GM19025 (cell line): Measurements from ENCODE around the gene CCNYL1.
"Not testable (repeated sequence)": the region's sequence is repeated elsewhere in the genome, so short reads cannot be mapped to it uniquely, and the experiment has no call there.

Experiments used
- ATAC-seq: cut with Tn5 transposase; IDR thresholded peaks from one replicate; pipeline ENCODE4 v1.9.1; 2021; ENCODE audit warnings: mild to moderate bottlenecking, low read depth, moderate library complexity; ENCODE audit not compliant: unreplicated experiment

Gene CCNYL1

DNA sequence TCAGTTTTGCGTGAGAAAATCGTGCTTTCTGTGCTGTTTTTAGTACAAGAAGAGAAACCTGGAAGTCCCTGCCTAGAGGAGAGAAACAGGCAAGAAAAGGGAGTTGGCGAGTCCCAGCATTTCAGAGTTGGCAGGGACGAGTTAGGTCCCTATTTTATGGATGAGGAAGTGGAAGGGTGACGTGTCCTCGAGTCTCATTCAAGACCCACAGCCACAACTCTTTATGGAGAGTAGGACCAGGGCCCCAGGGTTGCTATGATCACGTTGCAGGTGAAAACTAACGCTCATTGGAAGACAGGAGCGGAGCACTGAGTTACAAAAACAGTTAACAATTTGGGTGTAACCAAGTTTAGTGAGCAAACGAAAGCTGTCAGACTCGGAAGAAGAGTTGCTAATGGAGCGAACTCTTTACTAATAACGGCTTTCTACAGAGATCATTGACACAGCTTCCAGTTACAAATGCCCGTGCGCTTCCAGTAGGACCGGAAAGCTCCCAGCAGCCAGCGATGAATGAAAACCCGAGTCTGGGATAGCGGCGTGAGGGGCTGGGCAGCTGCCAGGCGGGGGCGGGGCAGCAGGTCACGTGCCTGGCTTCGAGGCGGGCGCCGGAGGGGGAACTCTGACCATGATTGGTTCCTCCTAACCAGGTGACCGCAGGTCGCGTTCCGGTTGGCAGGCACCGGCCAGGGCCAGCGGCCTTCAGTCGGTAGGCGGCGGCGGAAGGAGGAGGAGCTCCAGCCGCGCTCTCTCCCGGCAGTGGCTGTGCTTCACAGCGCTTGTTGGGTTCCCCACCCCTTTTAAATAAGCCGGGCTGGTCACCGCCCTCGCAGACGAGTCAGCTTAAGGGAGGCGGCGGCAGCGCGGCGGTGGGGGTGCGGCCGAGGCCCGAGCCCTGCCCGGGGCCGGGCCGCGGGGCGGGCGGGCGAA, at the start of gene CCNYL1:
TSS of gene CCNYL1 (plus strand) at position 827 of the 927 bp plus-strand sequence. CDS start 257 bp downstream, outside the sequence.
- peak; percentile 96 for ATAC-seq

DNA sequence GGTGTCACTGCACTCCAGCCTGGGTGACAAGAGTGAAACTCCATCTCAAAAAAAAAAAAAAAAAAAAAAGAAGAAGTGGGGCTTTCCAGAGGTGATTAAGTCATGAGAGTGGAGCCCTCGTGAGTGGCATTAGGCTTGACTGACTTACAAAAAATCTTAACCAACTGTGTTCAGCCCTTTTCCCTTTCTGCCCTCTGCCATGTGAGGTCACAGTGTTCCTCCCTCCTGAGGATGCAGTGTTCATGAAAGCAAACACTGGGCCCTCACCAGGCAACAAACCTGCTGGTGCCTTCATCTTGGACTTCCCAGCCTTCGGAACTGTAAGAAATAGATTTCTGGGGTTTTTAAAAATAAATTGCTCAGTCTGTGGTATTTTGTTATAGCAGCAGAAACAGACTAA, 49.2 kb upstream of the CCNYL1 start:
- peak; percentile 96 for ATAC-seq

DNA sequence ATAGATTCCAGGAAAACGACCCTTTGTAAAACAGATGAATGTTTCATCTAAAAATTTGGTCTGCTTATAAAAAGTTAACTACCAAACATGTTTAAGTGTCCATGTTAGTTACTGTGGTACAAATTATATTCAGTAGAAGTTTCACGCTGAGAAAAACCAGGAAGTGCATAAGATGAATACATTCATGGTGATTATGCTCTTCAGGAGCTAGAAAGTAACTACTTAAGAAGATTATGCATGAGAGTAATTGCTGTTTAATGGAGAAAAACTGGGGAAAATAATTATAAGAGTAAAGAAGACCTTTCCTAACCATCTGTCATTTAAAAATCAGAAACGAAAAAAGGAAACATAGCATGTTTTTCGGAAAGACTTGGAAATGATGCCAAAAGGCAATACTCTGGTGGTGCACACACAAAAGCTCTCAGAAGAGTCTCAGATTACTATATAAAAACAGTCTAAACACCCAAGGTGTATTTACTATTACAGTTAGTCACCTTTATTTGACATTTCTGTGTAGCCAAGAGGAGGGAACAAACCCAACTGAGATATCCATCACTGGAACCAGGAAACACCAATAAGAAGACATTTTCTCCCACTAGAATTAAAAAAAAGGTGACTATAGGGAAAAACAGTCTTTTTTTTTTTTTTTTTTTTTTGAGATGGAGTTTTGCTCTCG, 47.4 kb upstream of the CCNYL1 start:
- ATAC-seq: no peak

DNA sequence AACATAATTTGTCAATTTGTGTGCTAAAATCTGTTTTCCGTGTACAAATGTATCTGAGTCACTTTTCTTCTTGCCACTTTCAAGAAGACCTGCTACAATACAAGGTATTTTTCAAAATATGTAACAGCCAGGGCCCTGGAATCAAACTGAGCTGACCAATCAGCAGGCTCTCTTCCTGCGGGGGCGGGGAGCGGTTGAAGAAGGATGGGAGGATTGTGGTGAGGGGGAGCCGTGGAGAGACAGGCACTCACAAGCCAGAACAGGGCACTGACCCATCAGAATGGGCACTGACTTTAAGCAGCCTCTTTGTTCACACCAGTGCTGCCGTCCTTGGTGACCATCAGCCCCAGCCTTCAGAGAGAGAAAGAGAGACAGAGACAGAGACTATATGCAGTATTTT, 40.6 kb upstream of the CCNYL1 start:
- ATAC-seq: no peak

DNA sequence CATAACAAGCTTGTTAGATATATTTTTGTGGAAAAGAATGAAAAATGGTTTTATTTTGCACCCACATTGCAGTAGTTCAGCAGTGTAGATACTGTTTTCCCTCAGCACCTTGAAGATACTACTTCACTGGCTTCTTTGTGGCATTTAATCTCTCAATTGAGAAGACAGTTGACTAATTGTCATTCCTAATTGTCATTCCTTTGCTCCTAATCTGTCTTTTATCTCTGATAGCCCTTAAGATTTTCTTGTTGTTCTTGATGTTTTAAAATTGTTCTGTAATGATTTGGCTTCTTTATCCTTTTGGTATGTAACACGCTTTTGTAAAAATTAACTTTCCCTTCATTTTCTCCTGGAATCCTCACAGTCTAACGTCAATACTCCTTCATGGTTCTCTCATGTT, 38.0 kb upstream of the CCNYL1 start:
- no peak for ATAC-seq

DNA sequence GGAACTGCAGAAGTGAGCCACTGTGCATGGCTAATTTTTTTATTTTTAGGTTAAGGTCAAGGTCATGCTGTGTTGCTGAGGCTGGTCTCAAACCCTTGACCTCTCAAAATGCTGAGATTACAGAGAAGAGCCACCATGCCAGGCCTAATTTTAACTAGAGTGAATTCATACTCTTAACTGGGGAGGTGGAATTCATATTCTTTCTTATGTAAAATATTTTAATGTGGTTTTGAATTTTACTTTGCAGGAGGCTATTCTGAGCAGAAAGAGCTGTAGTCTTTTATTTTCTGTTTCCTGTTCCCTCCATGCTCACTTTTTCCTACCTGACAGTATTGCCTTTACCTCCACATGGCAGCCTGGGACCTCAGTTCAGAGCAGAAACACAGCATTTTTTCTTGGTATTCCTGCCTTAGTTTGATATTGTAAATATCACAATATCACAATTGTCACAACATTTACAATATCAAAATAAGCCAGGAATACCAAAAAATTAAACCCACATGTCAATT, 37.1 kb upstream of the CCNYL1 start:
- ATAC-seq: no peak

DNA sequence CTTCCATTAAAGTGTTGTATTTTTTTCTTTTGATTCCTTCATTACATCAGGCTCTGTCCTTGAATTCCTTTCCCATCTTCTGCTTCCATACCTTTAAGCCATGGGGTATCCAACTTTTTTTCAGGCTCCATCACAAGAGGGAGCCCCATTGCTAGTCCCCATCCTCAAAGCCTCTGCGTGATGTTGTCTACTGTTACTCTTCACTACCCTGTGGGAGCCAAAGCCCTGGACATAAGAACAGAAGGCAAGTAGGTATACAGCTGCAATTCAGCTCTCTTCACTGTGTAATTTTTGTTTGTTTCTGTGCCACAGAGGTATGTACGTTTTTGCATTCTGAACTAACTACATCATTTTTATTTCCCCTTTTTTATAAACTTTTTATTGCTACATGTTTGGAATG, 36.6 kb upstream of the CCNYL1 start:
- ATAC-seq: no peak

DNA sequence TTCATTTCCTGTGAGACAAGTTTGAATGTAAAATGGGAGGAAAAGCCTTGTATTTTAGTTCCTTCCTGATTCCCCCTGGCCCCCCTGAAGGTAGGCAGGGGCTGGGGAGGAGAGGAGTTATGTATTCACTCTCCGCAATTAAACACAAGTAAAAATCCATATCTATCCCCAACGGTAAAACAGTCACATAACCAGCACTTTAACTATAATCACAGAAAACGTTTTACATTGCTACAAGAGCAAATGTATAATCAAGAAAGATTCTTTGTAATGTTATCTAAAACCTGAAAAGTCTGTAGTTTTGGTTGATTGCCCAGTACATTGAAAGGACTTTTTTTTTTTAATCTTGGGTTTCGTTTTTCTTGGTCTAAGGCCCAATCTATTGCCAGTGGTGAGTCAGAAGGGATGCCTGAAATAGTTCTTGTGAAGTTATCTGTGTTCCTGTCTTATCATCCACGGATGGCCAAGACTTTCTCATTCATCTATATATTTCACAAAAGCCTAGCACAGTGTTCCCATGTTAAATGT, 34.5 kb upstream of the CCNYL1 start:
- no peak for ATAC-seq

DNA sequence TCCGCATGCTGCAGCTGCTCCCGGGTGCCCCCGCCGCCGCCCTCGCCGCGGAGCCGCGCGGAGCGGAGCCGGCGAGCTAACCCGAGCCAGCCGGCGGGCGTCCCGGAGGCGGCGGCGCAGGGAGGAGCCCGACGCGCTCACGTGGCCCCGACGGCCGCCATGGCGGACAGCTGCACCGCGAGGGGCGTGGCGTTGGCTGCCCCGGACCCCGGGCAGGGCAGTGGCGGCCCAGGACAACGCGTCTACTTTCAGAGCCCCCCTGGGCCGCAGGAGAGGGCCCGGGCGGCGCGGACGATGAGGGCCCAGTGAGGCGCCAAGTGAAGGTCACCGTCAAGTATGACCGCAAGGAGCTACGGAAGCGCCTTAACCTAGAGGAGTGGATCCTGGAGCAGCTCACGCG, 30.0 kb upstream of the CCNYL1 start:
- no peak for ATAC-seq

DNA sequence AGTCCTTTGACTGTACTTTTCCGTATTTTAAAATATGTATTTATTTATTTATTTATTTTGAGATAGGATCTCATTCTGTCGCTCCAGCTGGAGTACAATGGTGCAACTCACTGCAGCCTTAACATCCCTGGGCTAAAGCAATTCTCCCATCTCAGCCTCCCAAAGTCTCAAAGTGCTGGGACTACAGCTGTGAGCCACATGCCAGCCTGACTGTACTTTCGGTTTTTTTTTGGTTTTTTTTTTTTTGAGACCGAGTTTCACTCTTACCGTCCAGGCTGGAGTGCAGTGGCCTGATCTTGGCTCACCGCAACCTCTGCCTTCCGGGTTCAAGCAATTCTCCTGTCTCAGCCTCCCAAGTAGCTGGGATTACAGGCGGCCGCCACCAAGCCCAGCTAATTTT, 28.9 kb upstream of the CCNYL1 start:
- no peak for ATAC-seq

DNA sequence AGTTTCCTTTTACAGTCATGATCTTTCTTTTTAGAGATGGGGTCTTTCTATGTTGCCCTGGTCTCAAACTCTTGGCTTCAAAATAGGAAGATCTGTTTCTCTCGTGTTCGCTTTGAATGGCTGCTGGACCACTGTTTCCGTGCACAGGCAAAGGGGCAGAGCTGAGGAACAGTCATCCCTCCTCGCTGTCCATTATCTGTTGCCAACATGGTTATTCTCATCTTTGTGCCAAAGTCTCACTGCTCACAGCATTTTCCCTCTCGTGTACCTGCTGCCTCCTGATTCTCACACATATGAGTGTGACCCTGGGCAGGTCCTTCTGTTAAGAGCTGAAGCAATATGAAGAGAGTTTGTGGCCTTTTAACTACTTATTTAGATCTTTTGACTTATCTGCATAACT, 28.0 kb upstream of the CCNYL1 start:
- ATAC-seq: no peak

DNA sequence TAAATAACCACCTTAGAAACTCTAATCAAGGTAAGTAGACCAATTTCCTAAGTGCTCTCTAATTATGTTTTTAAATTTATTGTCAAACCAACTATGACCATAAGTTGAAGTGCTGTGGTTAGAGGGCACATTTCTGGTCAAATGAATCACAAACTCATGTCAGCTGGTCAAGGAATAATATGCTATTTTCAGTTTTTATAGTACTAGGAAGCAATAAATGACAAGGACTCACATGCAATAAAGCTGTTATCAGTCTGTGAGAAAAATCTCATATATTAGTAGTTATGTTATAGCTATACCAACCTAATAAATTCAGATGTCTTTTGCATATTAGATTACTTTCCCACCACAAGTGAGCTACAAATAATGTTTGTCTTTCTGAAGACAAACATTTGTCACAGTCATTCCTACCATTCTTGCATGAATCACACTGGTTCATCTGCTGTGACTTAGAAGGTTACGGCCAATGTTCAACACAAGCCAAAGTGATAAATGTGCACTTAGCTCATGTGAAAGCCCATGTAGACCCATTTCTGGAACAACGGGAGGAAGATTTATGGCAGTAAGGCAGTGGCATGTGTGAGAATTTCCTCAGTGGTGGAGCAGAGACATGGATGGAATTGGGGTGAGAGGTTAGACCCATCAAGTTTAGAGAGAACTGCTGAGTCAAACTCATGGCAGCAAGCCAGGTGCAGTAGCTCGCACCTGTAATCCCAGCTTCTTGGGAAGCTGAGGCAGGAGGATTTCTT, 27.4 kb upstream of the CCNYL1 start:
- no peak for ATAC-seq

DNA sequence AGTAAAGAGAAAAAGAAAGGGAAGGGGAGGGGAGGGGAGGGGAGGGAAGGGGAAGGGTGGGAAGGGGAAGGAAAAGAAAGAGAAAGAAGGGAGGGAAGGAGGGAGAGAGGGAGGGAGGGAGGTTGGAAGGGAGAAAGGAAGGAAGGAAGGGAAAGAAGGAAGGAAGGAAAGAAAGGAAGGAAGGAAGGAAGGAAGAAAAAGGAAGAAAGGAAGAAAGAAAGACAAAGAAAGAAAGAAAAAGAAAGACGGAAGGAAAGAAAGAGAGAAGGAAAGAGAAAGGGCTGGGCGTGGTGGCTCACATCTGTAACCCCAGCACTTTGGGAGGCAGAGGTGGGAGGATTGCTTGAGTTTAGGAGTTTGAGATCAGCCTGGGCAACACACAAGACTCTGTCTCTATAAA, 24.6 kb upstream of the CCNYL1 start:
- ATAC-seq: no peak

DNA sequence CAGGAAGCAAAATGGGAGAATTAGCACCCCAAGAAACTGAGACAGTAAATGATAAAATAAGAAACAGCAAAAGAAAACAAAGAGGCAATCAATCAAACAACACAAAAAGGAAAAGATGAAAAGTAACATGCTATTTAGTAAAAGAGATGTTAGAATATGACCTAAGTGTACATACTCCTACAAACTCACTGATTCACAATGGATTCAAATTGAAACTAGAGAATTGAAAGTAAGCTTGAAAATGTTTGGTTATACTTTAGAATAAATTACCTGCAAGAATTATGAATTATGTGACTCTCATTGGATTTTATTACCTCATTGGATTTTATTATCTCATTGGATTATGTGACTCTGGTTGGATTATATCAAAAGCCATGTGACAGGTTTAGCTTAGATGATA, 22.8 kb upstream of the CCNYL1 start:
- ATAC-seq: no peak

DNA sequence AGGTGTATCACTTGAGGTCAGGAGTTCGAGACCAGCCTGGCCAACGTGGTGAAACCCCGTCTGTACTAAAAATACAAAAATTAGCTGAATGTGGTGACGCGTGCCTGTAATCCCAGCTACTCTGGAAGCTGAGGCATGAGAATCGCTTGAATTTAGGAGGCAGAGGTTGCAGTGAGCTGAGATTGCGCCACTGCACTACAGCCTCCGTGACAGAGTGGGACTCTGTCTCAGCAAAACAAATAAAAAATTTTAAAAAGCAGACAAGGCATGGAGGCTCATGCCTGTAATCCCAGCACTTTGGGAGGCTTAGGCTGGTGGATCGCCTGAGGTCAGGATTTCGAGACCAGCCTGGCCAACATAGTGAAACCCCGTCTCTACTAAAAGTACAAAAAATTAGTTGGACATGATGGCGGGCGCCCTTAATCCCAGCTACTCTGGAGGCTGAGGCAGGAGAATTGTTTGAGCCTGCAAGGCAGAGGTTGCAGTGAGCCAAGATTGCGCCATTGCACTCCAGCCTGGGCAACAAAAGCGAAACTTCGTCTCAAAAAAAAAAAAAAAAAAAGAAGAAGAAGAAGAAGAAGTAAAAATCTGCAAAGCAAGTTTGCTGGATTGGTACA, 20.5 kb upstream of the CCNYL1 start:
- not testable (repeated sequence) for ATAC-seq

DNA sequence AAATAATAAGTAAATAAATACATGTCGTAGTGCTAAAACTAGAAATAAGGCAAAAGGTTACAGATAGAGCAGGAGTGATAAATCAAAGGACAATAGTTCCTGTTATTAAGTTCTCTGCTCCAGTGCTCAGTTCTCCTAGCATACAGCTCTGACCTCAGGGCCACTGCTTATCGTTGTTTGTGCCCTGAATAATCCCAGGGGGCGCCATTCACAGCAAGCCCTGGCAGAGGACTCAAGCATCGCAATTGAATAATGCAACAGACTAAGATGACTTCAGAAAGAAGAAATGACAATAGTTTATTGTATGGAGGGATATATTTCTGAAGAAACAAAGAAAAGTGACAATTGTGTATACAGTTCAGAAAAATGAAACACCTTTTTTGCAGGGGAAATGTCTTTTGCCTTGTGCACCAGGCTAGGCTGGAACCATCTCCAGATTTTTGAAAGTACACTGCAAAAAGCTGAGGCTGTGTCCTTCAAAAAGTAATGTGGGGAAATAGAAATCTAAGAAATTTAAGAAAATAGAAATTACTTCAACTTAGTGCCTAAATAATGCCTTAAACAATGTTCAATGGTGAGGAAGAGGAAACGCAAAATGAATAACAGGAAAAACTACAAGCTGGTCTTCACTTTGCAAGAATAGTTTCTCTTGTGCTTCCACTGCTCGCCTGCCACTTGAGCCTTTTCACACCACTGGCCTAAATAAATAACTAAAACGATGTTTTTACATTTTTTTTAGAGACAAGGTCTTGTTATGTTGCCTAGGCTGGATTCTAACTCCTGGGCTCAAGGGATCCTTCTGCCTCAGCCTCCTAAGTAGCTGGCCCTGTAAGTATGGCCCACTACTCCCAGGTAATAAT, 19.0 kb upstream of the CCNYL1 start:
- ATAC-seq: no peak

DNA sequence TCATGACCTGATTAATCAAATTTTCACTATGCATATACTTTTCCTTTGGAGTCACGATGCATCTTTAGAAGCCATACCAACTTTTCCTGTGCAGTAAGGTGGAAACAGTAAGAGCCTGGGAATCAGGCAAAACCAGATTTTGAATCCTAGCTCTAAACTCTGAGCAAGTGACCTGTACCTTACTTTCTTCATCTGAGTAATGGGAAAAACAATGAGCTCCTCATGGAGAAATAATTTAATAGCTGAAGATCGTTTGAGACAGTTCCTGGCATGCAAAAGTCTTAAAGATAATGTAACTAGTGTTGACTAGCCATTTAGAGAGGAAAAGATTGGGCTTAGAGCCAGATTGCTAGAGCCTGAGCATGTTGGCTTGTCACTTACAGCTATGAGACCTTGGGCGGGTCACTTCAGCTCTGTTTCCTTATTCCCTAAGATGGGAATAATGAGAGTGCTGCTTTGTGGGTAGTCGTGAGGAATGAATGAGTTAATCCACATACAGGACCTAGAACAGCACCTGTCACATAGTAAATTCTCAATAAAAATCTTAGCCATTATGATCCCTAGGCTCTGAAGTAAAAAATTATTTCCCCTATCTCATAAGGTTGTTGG, 17.7 kb upstream of the CCNYL1 start:
- no peak for ATAC-seq

DNA sequence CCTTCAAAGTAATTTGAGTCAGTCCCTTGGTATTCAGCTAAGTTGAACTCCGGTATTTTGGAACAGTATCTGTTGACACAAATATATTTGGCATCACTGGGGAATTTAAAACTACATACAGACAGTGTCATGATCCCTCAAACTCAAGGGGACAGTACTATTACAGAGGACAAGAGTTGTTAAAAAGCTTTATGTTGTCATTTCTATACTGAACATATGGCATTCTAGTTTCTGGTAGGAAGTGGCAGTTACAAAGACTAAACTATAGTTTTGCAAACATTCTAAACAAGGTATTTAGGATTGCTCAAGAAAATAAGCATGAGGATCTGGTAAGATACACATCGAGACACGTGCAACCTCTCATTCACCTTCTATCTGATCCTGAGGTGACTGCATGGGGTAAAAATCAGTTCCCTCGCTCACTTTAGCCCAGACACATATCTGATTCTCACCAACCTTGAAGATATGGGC, 16.6 kb upstream of the CCNYL1 start:
- ATAC-seq: no peak

DNA sequence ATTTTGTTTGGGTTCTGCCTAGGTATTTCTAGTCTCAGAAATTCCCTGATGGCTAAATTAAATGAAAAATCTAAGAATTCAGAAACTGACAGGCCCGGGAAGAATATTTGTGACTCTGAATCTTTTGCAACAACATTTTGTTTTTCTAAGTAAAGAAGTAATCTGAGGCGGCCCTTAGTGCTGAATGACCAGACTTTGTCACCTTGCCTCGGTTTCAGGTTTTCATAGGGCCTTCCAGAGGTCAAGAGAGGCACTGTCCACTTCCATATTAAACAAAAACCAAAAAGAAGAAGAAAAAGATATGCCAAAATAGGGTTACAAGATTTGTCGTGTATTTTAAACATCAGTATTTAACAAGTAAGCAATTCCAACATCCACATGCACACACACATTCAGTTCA, 16.1 kb upstream of the CCNYL1 start:
- ATAC-seq: no peak
